H1 (cell line): ENCODE measurements around the gene MCOLN3. TPM values are rescaled to one million over a fixed set of nuclear protein-coding genes. Genes with fewer than 3 reads are reported as not detected.

Experiments
- CTCF ChIA-PET: fragments of 300-600 bp; sonication (Branson Sonifier 250); formaldehyde crosslinking; loops from one replicate; lab custom pipeline; 2021; ENCODE audit not compliant: partially characterized antibody; lab: Charles Lee
- POLR2A ChIA-PET: fragments of 300-600 bp; sonication (Branson Sonifier 250); formaldehyde crosslinking; loops from one replicate; lab custom pipeline; 2021; ENCODE audit warnings: inconsistent platforms; ENCODE audit not compliant: partially characterized antibody; lab: Charles Lee
- DNase-seq, 2 experiments: peaks; one replicate each; pipeline versions ENCODE4 v3.0.0 to v3.0.0-alpha.2; 2010 to 2022; ENCODE audit warnings: low spot score in 2 of 2, low read depth in 1 of 2, mixed read lengths in 1 of 2
- FAIRE-seq: peaks from 2 replicates; lab custom pipeline; 2011; peaks lifted over from hg19 to GRCh38; lab: Jason Lieb, UNC
- H2AFZ ChIP-seq: 2 replicates; pipeline ENCODE4 v1.8.1; 2012; ENCODE audit warnings: low read length, inconsistent platforms
- H2AK5ac ChIP-seq: 2 replicates; pipeline ENCODE4 v1.6.1; 2013; ENCODE audit warnings: low read depth, low read length
- H2BK120ac ChIP-seq: replicated peaks from 2 replicates; pipeline ENCODE3; 2013; ENCODE audit warnings: low read depth, low read length, inconsistent platforms
- H2BK12ac ChIP-seq: 2 replicates; pipeline ENCODE4 v1.6.1; 2013; ENCODE audit warnings: low read depth, low read length
- H2BK15ac ChIP-seq: 2 replicates; pipeline ENCODE4 v1.6.1; 2013; ENCODE audit warnings: low read length
- H2BK20ac ChIP-seq: 2 replicates; pipeline ENCODE4 v1.6.1; 2013; ENCODE audit warnings: low read length
- H2BK5ac ChIP-seq: 2 replicates; pipeline ENCODE4 v1.6.1; 2013; ENCODE audit warnings: low read depth, low read length
- H3K14ac ChIP-seq: 2 replicates; pipeline ENCODE4 v1.6.1; 2013; ENCODE audit warnings: inconsistent platforms; ENCODE audit not compliant: insufficient read length
- H3K18ac ChIP-seq: 2 replicates; pipeline ENCODE4 v1.6.1; 2013; ENCODE audit warnings: low read length; ENCODE audit errors: extremely low read depth
- H3K23ac ChIP-seq: 2 replicates; pipeline ENCODE4 v1.6.1; 2013; ENCODE audit warnings: inconsistent platforms; ENCODE audit not compliant: insufficient read length
- H3K23me2 ChIP-seq: 2 replicates; pipeline ENCODE4 v1.6.1; 2013; ENCODE audit warnings: low read depth, low read length
- H3K27ac ChIP-seq: 2 replicates; pipeline ENCODE4 v1.6.1; 2011; ENCODE audit warnings: low read depth, low read length, inconsistent platforms
- H3K27me3 ChIP-seq, 4 experiments: replicated peaks in 1 of 4; 1 replicate in 1 of 4; 2 replicates in 3 of 4; pipeline versions ENCODE4 v1.6.1 to v1.8.1; 2011 to 2013; ENCODE audit warnings: low read length in 3 of 4, mild to moderate bottlenecking in 3 of 4, inconsistent platforms in 2 of 4, mixed read lengths in 2 of 4, moderate library complexity in 1 of 4; ENCODE audit not compliant: control insufficient read depth in 3 of 4, insufficient read depth in 3 of 4; ENCODE audit errors: extremely low read depth in 1 of 4
- H3K36me3 ChIP-seq, 4 experiments: 2 replicates each; pipeline versions ENCODE4 v1.6.1 to v1.8.1; 2011 to 2013; ENCODE audit warnings: mild to moderate bottlenecking in 4 of 4, low read length in 3 of 4, moderate library complexity in 2 of 4, control low read depth in 1 of 4, inconsistent platforms in 1 of 4; ENCODE audit not compliant: insufficient read depth in 4 of 4, control insufficient read depth in 2 of 4
- H3K4ac ChIP-seq: replicated peaks from 2 replicates; pipeline ENCODE3; 2013; ENCODE audit warnings: low read length, low read depth, mixed read lengths, inconsistent platforms; ENCODE audit not compliant: insufficient read length
- H3K4me1 ChIP-seq, 4 experiments: replicated peaks in 1 of 4; 1 replicate in 1 of 4; 2 replicates in 3 of 4; pipeline versions ENCODE4 v1.6.1 to v1.8.1; 2011 to 2013; ENCODE audit warnings: low read length in 3 of 4, inconsistent platforms in 2 of 4, mixed read lengths in 1 of 4; ENCODE audit not compliant: insufficient read depth in 4 of 4, control insufficient read depth in 3 of 4
- H3K4me2 ChIP-seq, 2 experiments: 2 replicates each; pipeline versions ENCODE4 v1.6.1 to v1.8.1; 2011 to 2013; ENCODE audit warnings: low read depth in 2 of 2, low read length in 2 of 2, control low read depth in 1 of 2, inconsistent platforms in 1 of 2, mild to moderate bottlenecking in 1 of 2; ENCODE audit not compliant: insufficient read depth in 1 of 2
- H3K4me3 ChIP-seq, 4 experiments: fragments of 200-600, 300-600 bp in 1 of 4; sonication (generic), shearing (Covaris generic), sonication (Bioruptor Twin) in 1 of 4; 2 replicates each; pipeline versions ENCODE4 v1.5.1 to v1.8.1; 2011 to 2016; ENCODE audit warnings: low read length in 4 of 4, low read depth in 3 of 4, control low read depth in 2 of 4, inconsistent platforms in 2 of 4, mild to moderate bottlenecking in 2 of 4, mixed read lengths in 1 of 4, moderate library complexity in 1 of 4; ENCODE audit not compliant: insufficient read depth in 2 of 4; ENCODE audit errors: extremely low read depth in 1 of 4
- H3K56ac ChIP-seq: replicated peaks from 2 replicates; pipeline ENCODE3; 2013; ENCODE audit warnings: low read depth, mild to moderate bottlenecking, mixed read lengths, low read length, inconsistent platforms; ENCODE audit not compliant: insufficient read length
- H3K79me1 ChIP-seq: 2 replicates; pipeline ENCODE4 v1.6.1; 2013; ENCODE audit warnings: low read depth, low read length, control low read depth
- H3K79me2 ChIP-seq, 2 experiments: 2 replicates each; pipeline versions ENCODE4 v1.6.1 to v1.8.1; 2012 to 2013; ENCODE audit warnings: low read length in 2 of 2, mild to moderate bottlenecking in 2 of 2, inconsistent platforms in 1 of 2; ENCODE audit not compliant: insufficient read depth in 2 of 2, control insufficient read depth in 1 of 2
- H3K9ac ChIP-seq, 4 experiments: replicated peaks in 1 of 4; 1 replicate in 1 of 4; 2 replicates in 3 of 4; pipeline versions ENCODE4 v1.6.1 to v1.8.1; 2011 to 2013; ENCODE audit warnings: low read depth in 3 of 4, low read length in 3 of 4, control low read depth in 2 of 4, mild to moderate bottlenecking in 2 of 4, moderate library complexity in 2 of 4, inconsistent platforms in 1 of 4; ENCODE audit errors: extremely low read depth in 1 of 4
- H3K9me3 ChIP-seq, 2 experiments: 2 replicates each; pipeline versions ENCODE4 v1.6.1 to v1.8.1; 2012 to 2013; ENCODE audit warnings: mild to moderate bottlenecking in 2 of 2, moderate library complexity in 2 of 2, control low read depth in 1 of 2, inconsistent platforms in 1 of 2, low read depth in 1 of 2, low read length in 1 of 2, mixed read lengths in 1 of 2; ENCODE audit not compliant: insufficient read depth in 2 of 2
- H4K20me1 ChIP-seq, 2 experiments: replicated peaks in 1 of 2; 2 replicates each; pipeline versions ENCODE3 to v1.8.1; 2011 to 2013; ENCODE audit warnings: inconsistent platforms in 2 of 2, low read length in 2 of 2, mild to moderate bottlenecking in 1 of 2; ENCODE audit not compliant: insufficient read depth in 2 of 2, control insufficient read depth in 1 of 2
- H4K5ac ChIP-seq: 2 replicates; pipeline ENCODE4 v1.6.1; 2013; ENCODE audit warnings: low read length, low read depth, mixed read lengths, inconsistent platforms; ENCODE audit not compliant: insufficient read length
- H4K8ac ChIP-seq: 2 replicates; pipeline ENCODE4 v1.8.0; 2013; ENCODE audit warnings: mild to moderate bottlenecking, moderate library complexity, low read length, inconsistent platforms; ENCODE audit not compliant: insufficient read depth; ENCODE audit errors: extremely low read depth
- H4K91ac ChIP-seq: replicated peaks from 2 replicates; pipeline ENCODE3; 2013; ENCODE audit warnings: low read length, mixed read lengths, inconsistent platforms; ENCODE audit not compliant: insufficient read length
- ASH2L ChIP-seq: fragments of 200-600, 300-600 bp; sonication (generic); IDR thresholded peaks from one replicate; pipeline ENCODE4 v1.7.1; 2017; ENCODE audit warnings: low read length
- BCL11A ChIP-seq, 2 experiments: IDR thresholded peaks; one replicate each; pipeline ENCODE4 v1.6.1; 2011; ENCODE audit warnings: low read depth in 2 of 2, low read length in 2 of 2, mild to moderate bottlenecking in 2 of 2
- CEBPB ChIP-seq: IDR thresholded peaks from 2 replicates; pipeline ENCODE4 v1.6.1; 2012; ENCODE audit warnings: low read depth, low read length
- CREB1 ChIP-seq: IDR thresholded peaks from 2 replicates; pipeline ENCODE4 v1.6.1; 2012; ENCODE audit warnings: inconsistent platforms
- EZH2 ChIP-seq: fragments of 200-600 bp; sonication (generic); IDR thresholded peaks from 2 replicates; pipeline ENCODE4 v1.7.1; 2012; ENCODE audit warnings: low read depth, mild to moderate bottlenecking, moderate library complexity, low read length, inconsistent platforms; ENCODE audit not compliant: severe bottlenecking
- HDAC2 ChIP-seq, 2 experiments: fragments of 300-600 bp in 1 of 2; sonication (generic) in 1 of 2; IDR thresholded peaks; 2 replicates each; pipeline ENCODE4 v1.6.1; 2011 to 2012; ENCODE audit warnings: low read depth in 2 of 2, low read length in 2 of 2, mild to moderate bottlenecking in 2 of 2, moderate library complexity in 2 of 2, borderline replicate concordance in 1 of 2, inconsistent platforms in 1 of 2
- KDM1A ChIP-seq: fragments of 200-600, 300-600 bp; sonication (generic); IDR thresholded peaks from 2 replicates; pipeline ENCODE4 v1.7.1; 2016; ENCODE audit warnings: mild to moderate bottlenecking, low read length, borderline replicate concordance
- RNF2 ChIP-seq: fragments of 200-900, 300-1000 bp; sonication (generic); IDR thresholded peaks from 2 replicates; pipeline ENCODE4 v1.7.1; 2016; ENCODE audit warnings: borderline replicate concordance, low read depth, mild to moderate bottlenecking, antibody characterized with exemption, low read length; ENCODE audit not compliant: poor library complexity, severe bottlenecking; ENCODE audit errors: missing control alignments
- SRF ChIP-seq: IDR thresholded peaks from 2 replicates; pipeline ENCODE4 v1.6.1; 2011; ENCODE audit warnings: mild to moderate bottlenecking, low read depth, low read length, moderate library complexity
- TBP ChIP-seq: IDR thresholded peaks from 2 replicates; pipeline ENCODE4 v1.6.1; 2011; ENCODE audit warnings: low read depth, low read length, improper control_type of control experiment
- WGBS, 2 experiments: shearing (Covaris generic) in 1 of 2; methylation state at CpG; one replicate each; pipeline versions ENCODE4 v1.1.6 to v1.1.7; 2013 to 2015; ENCODE audit warnings: low lambda C conversion rate in 2 of 2, mixed read lengths in 2 of 2, inconsistent platforms in 1 of 2, low coverage in 1 of 2, missing lambda C conversion rate in 1 of 2; ENCODE audit not compliant: insufficient replicate concordance in 2 of 2, insufficient coverage in 1 of 2, insufficient read length in 1 of 2; ENCODE audit errors: extremely low coverage in 1 of 2, missing lambda C conversion rate in 1 of 2; 5-methylcytosine and 5-hydroxymethylcytosine counted together
- polyA plus RNA-seq, 7 experiments: library from polyadenylated mRNA; depleted of rRNA in 3 of 7; stranded (reverse) in 5 of 7; unstranded in 2 of 7; fragments of >200 nt in 5 of 7; fragments of 200-250 nt in 2 of 7; gene quantifications; 1 replicate in 5 of 7; 2 replicates in 1 of 7; 4 replicates in 1 of 7; pipeline versions ENCODE4 v1.2.1 to v1.2.3, GENCODE V29; 2011 to 2013; ENCODE audit warnings: missing spikeins in 2 of 7, mixed read lengths in 2 of 7
- total RNA-seq: library from RNA; stranded (reverse); fragmentation: NEBNext Ultra II Directional; extraction: Animal tissue kit (Norgen Biotek cat#: 25700); gene quantifications from 2 replicates; pipeline ENCODE4 v1.2.1, GENCODE V29; 2021

The MCOLN3 gene
- total and polyA plus RNA-seq, 2 of the 8 experiments (the other 6 are each of a cell fraction or from before 2014, with no cell fraction given), result 3.8 to 4.9 TPM

- WGBS, 2 experiments, result 46% methylated on average over 14 of the region's 14 CpGs; no CpG with 5 or more reads in 1 of the 2 experiments
- CTCF ChIA-PET, result no interaction called here
- Histone ChIP-seq H3K4me2 (peak overlapping the region; percentile 73 to 84), H2BK120ac (no peak overlapping the region), H3K27me3 (peaks cover 19 to 43% (median 32%) of the 10 kb centered on the region in 4 experiments), H3K18ac (no peak overlapping the region), H3K23ac (no peak overlapping the region), H3K4me3 (peak overlapping the region; percentile 37 to 64 (median 52); a peak in 7 of 8 replicates), H3K79me1 (no peaks in the 10 kb centered on the region), H4K91ac (no peak overlapping the region), H2AK5ac (no peak overlapping the region), H3K14ac (no peak overlapping the region), H3K27ac (no peak overlapping the region), H2BK20ac (no peak overlapping the region), H4K8ac (no peak overlapping the region), H3K36me3 (no peaks in the 10 kb centered on the region), H2BK12ac (no peak overlapping the region), H2BK15ac (no peak overlapping the region), H3K4me1 (peaks cover 0 to 2% (median 0%) of the 10 kb centered on the region in 4 experiments; a peak in 2 of 7 replicates), H4K5ac (no peak overlapping the region), H2AFZ (no peak overlapping the region), H3K9me3 (no peaks in the 10 kb centered on the region), H4K20me1 (peaks cover 0 to 3% of the 10 kb centered on the region in 2 experiments), H3K56ac (no peak overlapping the region), H3K4ac (no peak overlapping the region), H3K23me2 (peaks cover 12% of the 10 kb centered on the region), H3K9ac (no peak overlapping the region), H2BK5ac (no peak overlapping the region), H3K79me2 (no peaks in the 10 kb centered on the region)
- TF ChIP-seq SRF, result no peak
- no peak for TF ChIP-seq BCL11A (IDR thresholded peaks at IDR 0.05; ENCODE audit: low read depth in 2 of 2, low read length in 2 of 2)
- TF ChIP-seq HDAC2 (IDR thresholded peaks at IDR 0.05; ENCODE audit: borderline replicate concordance in 1 of 2, low read depth in 2 of 2, low read length in 2 of 2), result no peak
- peak; percentile 57 for TF ChIP-seq CEBPB
- no peak for TF ChIP-seq KDM1A
- no peak for TF ChIP-seq CREB1
- peak; percentile 4 for TF ChIP-seq ASH2L
- TF ChIP-seq RNF2, result no peak
- TF ChIP-seq TBP, result no peak
- no peak for TF ChIP-seq EZH2
- no peak for FAIRE-seq
- POLR2A ChIA-PET, result no interaction called here
- no peak for DNase-seq
Observed at GRCh38 chr1:84998642-84999280, 49.5 kb downstream of the MCOLN3 start.
